NCI-H748 (cell line): Measurements from ENCODE around the gene GGCT.
A peak's percentile ranks its signal among the peaks of the same experiment; 100 is the strongest.
"Not testable (repeated sequence)": the region's sequence is repeated elsewhere in the genome, so short reads cannot be mapped to it uniquely, and the experiment has no call there.

ENCODE experiments used
- DNase-seq: peaks from one replicate; lab custom pipeline; 2025; ENCODE audit not compliant: unreplicated experiment; lab: John Stamatoyannopoulos, UW

The GGCT gene

DNA sequence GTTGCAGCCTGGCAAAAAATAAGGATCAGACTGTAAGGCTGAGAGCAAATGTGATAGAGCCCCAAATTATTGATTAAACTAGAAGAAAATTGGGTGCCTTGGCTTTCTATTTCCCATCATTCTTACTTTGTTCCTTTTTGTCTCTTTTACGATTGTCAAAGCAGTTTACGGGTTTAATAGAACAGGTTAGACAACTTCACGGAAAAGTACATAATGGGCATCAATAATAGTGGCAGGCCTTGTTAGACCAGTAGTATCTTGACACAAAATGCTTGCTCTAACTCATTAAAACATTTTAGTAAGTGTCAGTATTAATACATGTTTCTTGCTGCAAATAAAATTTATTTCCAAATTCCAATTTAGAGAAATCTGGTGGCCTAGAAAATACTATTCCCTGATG is 14.5 kb upstream of the GGCT start:
- DNase-seq, result peak; percentile 88

- no peak for DNase-seq
Observed at GRCh38 chr7:30515761-30516160, 11.1 kb upstream of the GGCT start.

DNA sequence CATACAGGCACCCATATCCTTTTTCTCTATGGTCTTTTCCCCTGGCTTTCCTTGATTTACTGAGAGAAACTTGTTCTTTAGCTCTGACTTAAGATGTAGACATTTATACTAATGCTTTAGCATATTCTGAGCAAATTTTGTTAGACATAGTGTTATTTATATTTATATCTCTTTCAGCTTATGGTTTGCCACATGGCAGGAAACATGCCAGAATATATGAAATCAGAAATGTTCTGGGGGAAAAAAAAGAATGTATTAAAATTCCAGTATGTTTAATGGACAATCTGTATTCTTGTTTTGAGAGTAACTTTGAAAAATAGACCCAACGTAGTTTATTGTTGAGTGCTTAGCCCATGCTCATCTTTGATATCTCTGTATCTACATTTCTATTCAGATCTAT is 10.1 kb upstream of the GGCT start:
- no peak for DNase-seq

GRCh38 chr7:30514177-30514576 is 9.5 kb upstream of the GGCT start:
- no peak for DNase-seq

DNA sequence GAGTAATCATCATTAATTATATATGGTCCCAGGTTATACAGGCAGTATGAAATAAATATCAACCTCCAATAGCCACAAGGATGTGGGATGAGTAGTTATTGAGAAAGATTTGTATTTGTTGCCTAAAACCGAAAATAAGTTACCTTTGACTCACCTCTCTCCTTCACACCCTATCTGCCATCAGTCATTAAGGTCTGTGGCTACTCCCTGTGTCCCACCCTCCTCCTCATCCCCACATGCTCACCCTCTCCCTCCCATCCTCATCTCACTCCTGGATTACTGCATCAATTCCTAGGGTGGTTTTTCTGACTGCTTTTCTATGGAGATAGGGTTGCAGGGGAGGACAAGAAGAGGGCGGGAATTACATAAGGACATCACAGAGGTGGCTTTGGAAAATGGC is 9.1 kb upstream of the GGCT start:
- DNase-seq, result no peak

DNA sequence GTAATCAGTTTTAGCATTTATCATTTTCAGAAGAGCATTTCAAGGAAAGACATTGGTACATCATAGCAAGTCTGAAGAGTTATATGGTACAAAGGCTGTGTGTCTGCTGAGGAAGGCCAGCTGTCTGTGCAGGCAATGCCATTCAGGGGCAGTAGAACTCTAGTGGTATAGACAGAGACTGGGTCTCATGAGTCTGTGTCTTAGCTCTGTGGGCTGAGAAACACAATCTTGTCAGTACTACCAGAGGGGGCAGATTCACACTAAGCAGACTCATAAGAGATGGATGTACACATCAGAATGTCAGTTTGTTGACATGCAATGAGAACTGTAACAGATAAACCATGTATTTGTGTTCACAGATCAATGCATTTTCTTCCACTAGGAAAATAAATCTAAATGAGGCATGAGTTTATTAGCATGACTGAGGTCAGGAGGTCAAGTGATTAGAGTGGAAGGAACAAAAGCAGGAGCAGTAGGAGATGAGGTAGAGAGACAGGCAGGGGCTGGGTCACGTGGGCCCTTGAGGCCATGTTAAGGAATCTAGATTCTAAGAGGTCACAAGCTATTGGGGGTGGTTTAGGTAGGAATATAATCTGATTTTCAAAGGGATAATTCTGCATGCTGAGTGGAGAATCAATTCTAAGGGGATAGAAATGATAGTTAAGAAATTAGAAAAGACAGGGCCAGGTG is 7.5 kb upstream of the GGCT start:
- DNase-seq, result no peak

DNA sequence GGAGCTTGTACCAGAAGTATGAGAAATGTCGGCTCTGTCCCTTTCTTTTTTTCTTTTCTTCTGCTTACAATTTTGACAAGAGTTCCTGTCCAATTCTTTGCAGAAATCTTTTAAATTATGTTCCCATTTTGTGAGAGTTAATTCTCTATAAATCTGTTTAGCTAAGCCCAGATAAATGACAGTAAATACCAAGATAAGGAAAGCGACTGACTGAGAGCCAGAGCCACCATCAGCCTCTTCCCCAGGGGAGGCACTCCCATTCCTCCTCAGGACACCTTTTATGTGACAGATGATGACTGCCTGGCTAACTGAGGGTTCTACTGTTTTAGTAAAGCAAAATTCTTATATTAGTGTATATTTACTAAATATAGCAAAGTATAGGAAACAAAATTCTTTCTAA is 6.9 kb upstream of the GGCT start:
- DNase-seq, result no peak

- DNase-seq, result peak; percentile 72
Observed at GRCh38 chr7:30510124-30511075, 5.8 kb upstream of the GGCT start.

DNA sequence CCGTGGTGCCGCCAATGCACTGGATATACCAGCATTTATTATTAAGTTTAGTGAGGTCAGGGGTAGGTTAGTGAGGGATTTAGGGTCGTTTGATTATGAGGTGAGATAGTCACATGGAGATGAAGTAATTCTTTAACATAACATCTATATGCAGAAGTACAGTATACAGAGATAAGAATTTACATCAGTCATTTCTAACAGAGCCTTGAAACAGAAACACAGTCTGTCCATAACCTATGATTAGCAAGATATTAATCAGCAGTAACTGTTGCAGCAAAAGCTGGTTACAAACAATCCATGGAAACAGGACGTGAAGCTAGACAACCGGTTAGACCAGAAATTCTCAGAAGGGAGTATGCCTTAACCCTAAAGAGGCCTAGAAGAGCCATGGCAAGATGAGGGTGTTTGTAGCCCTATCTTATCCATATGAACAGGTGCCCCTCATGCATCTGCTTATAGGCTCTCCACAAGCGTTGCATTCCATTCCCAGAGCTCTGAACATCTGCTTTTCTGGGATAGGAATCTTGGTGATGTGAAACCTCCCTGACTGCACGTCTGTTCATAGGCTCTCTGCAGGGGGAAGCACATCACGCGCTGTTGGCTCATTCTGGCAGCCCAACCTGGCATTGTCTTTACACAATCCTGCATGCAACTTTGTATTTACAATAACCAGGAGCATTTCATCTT is 4.7 kb upstream of the GGCT start:
- peak; percentile 51 for DNase-seq

DNA sequence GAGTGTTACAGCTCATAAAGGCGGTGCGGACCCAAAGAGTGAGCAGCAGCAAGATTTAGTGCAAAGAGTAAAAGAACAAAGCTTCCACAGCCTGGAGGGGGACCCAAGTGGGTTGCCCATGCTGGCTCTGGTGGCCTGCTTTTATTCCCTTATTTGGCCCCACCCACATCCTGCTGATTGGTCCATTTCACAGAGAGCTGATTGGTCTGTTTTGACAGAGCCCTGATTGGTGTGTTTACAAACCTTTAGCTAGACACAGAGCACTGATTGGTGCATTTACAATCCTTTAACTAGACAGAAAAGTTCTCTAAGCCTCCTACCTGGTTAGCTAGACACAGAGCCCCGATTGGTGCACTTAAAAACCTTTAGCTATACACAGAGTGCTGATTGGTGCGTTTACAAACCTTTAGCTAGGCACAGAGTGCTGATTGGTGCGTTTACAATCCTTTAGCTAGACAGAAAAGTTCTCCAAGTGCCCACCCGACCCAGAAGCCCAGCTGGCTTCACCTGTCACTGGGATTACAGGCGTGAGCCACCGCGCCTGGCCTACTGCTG is 2.8 kb upstream of the GGCT start:
- not testable (repeated sequence) for DNase-seq

DNA sequence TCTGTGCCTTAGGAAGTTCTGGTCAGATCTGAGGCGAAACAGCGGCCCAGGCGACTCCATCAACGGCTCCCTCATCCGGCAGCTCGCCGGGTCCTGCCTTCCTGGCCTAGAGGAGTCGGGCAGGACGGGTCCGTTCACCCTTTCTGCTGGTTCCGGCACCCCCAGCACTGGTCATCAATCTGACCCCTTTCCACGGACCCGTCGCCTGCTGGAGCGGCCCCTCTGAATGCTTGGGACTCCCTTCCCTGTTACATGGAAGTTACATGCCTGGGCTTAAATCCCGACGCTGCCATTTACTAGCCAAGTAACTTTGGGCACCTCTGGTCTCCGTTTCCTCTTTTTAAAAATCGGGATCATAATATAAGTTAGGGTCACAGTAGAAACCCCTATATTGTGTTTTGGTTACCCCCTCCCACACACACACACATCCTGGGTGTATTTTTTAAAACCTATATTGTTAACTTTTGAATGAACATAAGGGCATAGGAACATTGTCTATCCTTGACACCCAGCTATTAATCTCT is 607 bp upstream of the GGCT start:
- DNase-seq, result no peak

GRCh38 chr7:30503274-30504212 is 1.1 kb downstream of the GGCT start:
- DNase-seq, result peak; percentile 44

DNA sequence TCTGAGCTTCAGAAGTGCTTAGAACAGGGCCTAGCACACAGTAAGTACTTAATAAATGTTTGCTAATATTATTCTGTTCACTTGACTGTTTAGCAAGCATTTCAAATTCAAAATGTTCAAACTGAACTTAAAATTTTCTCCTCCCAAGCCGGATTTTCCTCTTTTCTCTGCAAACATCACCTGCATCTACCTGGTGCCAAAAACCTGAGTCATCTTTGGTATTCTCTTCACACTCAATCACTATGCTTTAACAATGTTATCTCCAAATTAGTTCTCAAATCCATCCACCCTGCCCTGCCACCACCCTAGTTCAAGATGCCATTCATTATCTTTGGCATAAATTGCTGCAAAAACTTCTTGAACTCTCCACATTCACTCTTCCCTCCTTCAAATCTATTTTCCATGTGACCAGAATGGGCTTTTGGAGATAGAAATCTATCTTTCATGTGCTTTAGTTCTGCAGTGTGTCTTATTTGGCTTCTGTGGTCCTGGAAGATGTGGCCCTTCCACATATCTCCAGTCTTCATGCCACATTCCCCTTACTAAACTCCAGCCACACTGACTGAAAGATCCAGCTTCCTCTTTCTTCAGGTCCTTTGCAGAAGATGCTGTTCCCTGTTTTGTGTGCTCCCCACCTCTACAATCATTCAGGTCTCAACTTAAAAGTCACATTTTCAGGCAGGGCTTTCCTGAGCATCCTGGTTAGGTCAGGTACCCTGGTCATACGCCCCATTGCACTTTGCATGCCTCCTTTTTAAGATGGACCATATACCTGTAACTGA is 2.0 kb downstream of the GGCT start:
- DNase-seq, result no peak

DNA sequence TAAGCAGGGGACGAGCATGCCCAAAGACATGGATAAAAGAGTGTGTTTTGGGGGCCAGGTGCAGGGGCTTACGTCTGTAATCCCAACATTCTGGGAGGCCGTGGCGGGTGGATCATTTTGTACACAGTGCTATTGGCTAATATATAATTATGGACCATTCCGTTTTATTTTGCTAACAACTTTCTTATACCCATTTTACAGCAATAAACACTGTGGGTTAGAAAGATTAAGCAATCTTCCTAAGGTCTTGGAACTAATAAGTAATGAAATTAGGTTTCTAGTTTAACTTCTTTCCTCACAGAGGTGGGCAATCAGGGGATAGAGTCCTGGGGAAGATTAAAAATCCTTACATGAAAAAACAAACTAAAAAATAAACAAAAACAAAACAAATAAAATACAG is 3.4 kb downstream of the GGCT start:
- no peak for DNase-seq

GRCh38 chr7:30493228-30493627 is 11.4 kb downstream of the GGCT start:
- no peak for DNase-seq

DNA sequence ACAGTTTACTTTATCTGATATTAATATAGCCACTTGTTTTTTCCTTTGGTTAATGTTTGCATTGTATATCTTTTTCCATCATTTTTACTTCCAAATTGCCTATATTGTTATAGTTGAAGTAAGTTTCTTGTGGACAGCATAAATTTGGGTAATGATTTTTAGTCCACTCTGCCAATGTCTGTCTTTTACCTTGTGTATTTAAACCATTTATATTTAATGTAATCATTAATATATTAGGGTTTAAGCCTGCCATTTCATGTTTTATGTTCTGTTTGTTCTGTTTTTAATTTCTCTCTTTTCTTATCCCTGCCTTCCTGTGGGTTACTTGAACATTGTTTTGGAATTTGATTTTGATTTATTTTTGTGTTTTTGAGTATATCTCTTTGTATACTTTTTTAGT is 13.2 kb downstream of the GGCT start:
- no peak for DNase-seq

DNA sequence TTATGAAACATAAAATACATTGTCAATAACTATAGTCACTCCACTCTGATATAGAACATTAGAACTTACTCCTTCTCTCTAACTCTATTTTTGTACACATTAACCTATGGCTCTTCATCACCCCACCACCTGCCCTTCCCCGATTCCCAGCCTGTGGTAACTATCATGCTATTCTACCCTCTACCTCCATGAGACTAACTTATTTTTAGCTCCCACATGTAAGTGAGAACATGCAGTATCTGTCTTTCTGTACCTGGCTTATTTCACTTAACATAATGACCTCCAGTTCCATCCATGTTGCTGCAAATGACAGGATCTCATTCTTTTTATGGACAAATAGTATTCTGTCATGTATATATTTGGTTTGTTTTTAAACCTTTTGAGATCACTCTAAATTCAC is 17.3 kb downstream of the GGCT start:
- DNase-seq, result no peak

DNA sequence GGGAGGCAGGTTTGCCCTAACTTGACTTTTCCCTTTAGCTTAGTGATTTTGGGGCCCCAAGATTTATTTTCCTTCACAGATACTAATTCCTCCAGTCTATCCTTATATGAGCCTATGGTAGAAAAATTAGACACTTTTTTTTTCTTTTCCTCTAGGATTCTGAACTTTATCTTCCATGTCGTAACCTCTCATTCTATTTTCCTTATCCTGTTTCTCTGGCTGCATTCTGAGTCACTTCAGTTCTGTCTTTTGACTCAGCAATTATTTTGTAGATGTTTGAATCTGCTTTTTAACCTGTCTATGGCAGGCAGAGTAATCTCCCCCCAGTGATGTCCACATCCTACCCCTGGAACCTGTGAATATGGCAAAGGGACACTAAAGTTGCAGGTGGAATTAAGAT is 19.0 kb downstream of the GGCT start:
- no peak for DNase-seq

DNA sequence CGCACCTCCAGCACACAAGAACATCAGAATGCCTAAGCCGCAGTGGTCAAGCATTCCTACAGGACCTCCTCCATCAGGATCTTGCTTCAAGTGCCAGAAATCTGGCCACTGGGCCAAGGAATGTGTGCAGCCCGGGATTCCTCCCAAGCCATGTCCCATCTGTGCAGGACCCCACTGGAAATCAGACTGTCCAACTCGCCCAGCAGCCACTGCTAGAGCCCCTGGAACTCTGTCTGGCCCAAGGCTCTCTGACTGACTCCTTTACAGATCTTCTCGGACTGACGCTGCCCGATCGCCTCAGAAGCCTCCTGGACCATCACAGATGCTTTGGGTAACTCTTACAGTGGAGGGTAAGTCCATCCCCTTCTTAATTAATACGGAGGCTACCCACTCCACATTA is 23.2 kb downstream of the GGCT start:
- DNase-seq, result not testable (repeated sequence)
